ENCODE measurements around the gene PNMA6F. TPM values are rescaled to one million over a fixed set of nuclear protein-coding genes. Genes with fewer than 3 reads are reported as not detected.

PNMA6F gene
- total RNA-seq, 1 donor from 2014 or later, result not detected

- Mint-ChIP-seq H3K27me3 (ENCODE audit: low read depth) (no peaks in the 10 kb centered on the region), H3K27ac (ENCODE audit: unreplicated experiment) (no peak overlapping the region), H3K4me3 (ENCODE audit: unreplicated experiment) (no peak overlapping the region), H3K9me3 (ENCODE audit: low read depth) (no peaks in the 10 kb centered on the region), H3K4me1 (ENCODE audit: low read depth) (no peaks in the 10 kb centered on the region), H3K36me3 (ENCODE audit: low read depth) (no peaks in the 10 kb centered on the region)
- DNase-seq (ENCODE audit: low spot score), result no peak
- no peak for TF ChIP-seq CTCF (IDR thresholded peaks at IDR 0.05)
These were observed 4.3 kb downstream of the PNMA6F start for GRCh38 chrX:153317306-153317705.

GRCh38 chrX:153312842-153313241 is 8.7 kb downstream of the PNMA6F start:
- H3K27me3 Mint-ChIP-seq (ENCODE audit: low read depth), result no peaks in the 10 kb centered on the region
- H3K27ac Mint-ChIP-seq (ENCODE audit: unreplicated experiment), result no peak overlapping the region
- DNase-seq (ENCODE audit: low spot score), result no peak
- peaks cover 3% of the 10 kb centered on the region for H3K36me3 Mint-ChIP-seq (ENCODE audit: low read depth)
- H3K4me1 Mint-ChIP-seq (ENCODE audit: low read depth), result no peaks in the 10 kb centered on the region
- H3K9me3 Mint-ChIP-seq (ENCODE audit: low read depth), result peaks cover 5% of the 10 kb centered on the region
- no peak overlapping the region for H3K4me3 Mint-ChIP-seq (ENCODE audit: unreplicated experiment)
- no peak for TF ChIP-seq CTCF (IDR thresholded peaks at IDR 0.05)

GRCh38 chrX:153312041-153312440 is 9.5 kb downstream of the PNMA6F start:
- no peak overlapping the region for H3K4me3 Mint-ChIP-seq (ENCODE audit: unreplicated experiment)
- peaks cover 3% of the 10 kb centered on the region for H3K36me3 Mint-ChIP-seq (ENCODE audit: low read depth)
- no peaks in the 10 kb centered on the region for H3K4me1 Mint-ChIP-seq (ENCODE audit: low read depth)
- H3K27ac Mint-ChIP-seq (ENCODE audit: unreplicated experiment), result no peak overlapping the region
- H3K27me3 Mint-ChIP-seq (ENCODE audit: low read depth), result no peaks in the 10 kb centered on the region
- no peak for DNase-seq (ENCODE audit: low spot score)
- H3K9me3 Mint-ChIP-seq (ENCODE audit: low read depth), result peaks cover 5% of the 10 kb centered on the region
- TF ChIP-seq CTCF (IDR thresholded peaks at IDR 0.05), result no peak

- Mint-ChIP-seq H3K27ac (ENCODE audit: unreplicated experiment) (no peak overlapping the region), H3K4me1 (ENCODE audit: low read depth) (no peaks in the 10 kb centered on the region), H3K4me3 (ENCODE audit: unreplicated experiment) (no peak overlapping the region), H3K27me3 (ENCODE audit: low read depth) (no peaks in the 10 kb centered on the region), H3K36me3 (ENCODE audit: low read depth) (peaks cover 3% of the 10 kb centered on the region), H3K9me3 (ENCODE audit: low read depth) (peaks cover 7% of the 10 kb centered on the region)
- DNase-seq (ENCODE audit: low spot score), result no peak
- no peak for TF ChIP-seq CTCF (IDR thresholded peaks at IDR 0.05)
These were observed 10.7 kb downstream of the PNMA6F start for GRCh38 chrX:153310901-153311300.

- Mint-ChIP-seq H3K4me1 (ENCODE audit: low read depth) (no peaks in the 10 kb centered on the region), H3K27me3 (ENCODE audit: low read depth) (peaks cover 14% of the 10 kb centered on the region), H3K9me3 (ENCODE audit: low read depth) (peaks cover 14% of the 10 kb centered on the region), H3K27ac (ENCODE audit: unreplicated experiment) (no peak overlapping the region), H3K4me3 (ENCODE audit: unreplicated experiment) (no peak overlapping the region), H3K36me3 (ENCODE audit: low read depth) (peaks cover 3% of the 10 kb centered on the region)
- no peak for DNase-seq (ENCODE audit: low spot score)
- TF ChIP-seq CTCF (IDR thresholded peaks at IDR 0.05), result no peak
These were observed 14.0 kb downstream of the PNMA6F start for GRCh38 chrX:153307276-153308178.
